GM18909 (cell line): ENCODE results near the gene UQCC5.

ENCODE experiments used
- ATAC-seq: cut with Tn5 transposase; IDR thresholded peaks from one replicate; pipeline ENCODE4 v1.9.1; 2021; ENCODE audit warnings: mild to moderate bottlenecking; ENCODE audit not compliant: unreplicated experiment, poor library complexity

UQCC5 gene

GRCh38 chr3:52558436-52558835 is 22.0 kb downstream of the UQCC5 start:
- no peak for ATAC-seq

GRCh38 chr3:52561028-52561747 is 24.8 kb downstream of the UQCC5 start:
- ATAC-seq, result no peak

GRCh38 chr3:52563984-52564383 is 27.6 kb downstream of the UQCC5 start:
- ATAC-seq, result no peak

GRCh38 chr3:52568069-52568468 is 31.7 kb downstream of the UQCC5 start:
- ATAC-seq, result no peak

- no peak for ATAC-seq
Observed at GRCh38 chr3:52570076-52570475, 33.7 kb downstream of the UQCC5 start.

GRCh38 chr3:52572221-52572620 is 35.8 kb downstream of the UQCC5 start:
- no peak for ATAC-seq

- ATAC-seq, result no peak
Observed at GRCh38 chr3:52574056-52574965, 37.9 kb downstream of the UQCC5 start.
